ENCODE data around the gene KPNA1.

KPNA1 gene

GRCh38 chr3:122514123-122515019 lies at the start of gene KPNA1:
Gene KPNA1 (minus strand): TSS chr3:122514939. CDS start chr3:122496565, 18,374 bp downstream.
- peak; percentile 88 for DNase-seq

GRCh38 chr3:122564155-122564912 lies 49.6 kb upstream of the KPNA1 start, which contains the start of the genes DTX3L and PARP9:
Gene DTX3L (plus strand): TSS chr3:122564338. CDS start chr3:122564427, 89 bp downstream.
Gene PARP9 (minus strand): TSS chr3:122564300. CDS start chr3:122559620, 4,680 bp downstream.
- DNase-seq = peak; percentile 78

GRCh38 chr3:122563717-122564025 lies 48.9 kb upstream of the KPNA1 start:
- DNase-seq = no peak

- no peak for DNase-seq
These were observed 48.4 kb upstream of the KPNA1 start for GRCh38 chr3:122562923-122563716.

GRCh38 chr3:122560680-122561079 lies 45.9 kb upstream of the KPNA1 start:
- DNase-seq = peak; percentile 27

GRCh38 chr3:122559906-122560305 lies 45.2 kb upstream of the KPNA1 start:
- no peak for DNase-seq

GRCh38 chr3:122558605-122559004 lies 43.9 kb upstream of the KPNA1 start:
- no peak for DNase-seq

GRCh38 chr3:122557356-122557755 lies 42.6 kb upstream of the KPNA1 start:
- DNase-seq = no peak

- no peak for DNase-seq
These were observed 40.7 kb upstream of the KPNA1 start for GRCh38 chr3:122555275-122556071.

GRCh38 chr3:122553171-122553570 lies 38.4 kb upstream of the KPNA1 start:
- no peak for DNase-seq

GRCh38 chr3:122548619-122549018 lies 33.9 kb upstream of the KPNA1 start:
- no peak for DNase-seq

- no peak for DNase-seq
These were observed 33.3 kb upstream of the KPNA1 start for GRCh38 chr3:122548076-122548475.

GRCh38 chr3:122546151-122546550 lies 31.4 kb upstream of the KPNA1 start:
- DNase-seq = no peak

- no peak for DNase-seq
These were observed 24.3 kb upstream of the KPNA1 start for GRCh38 chr3:122538956-122539490.

GRCh38 chr3:122536632-122537001 lies 21.9 kb upstream of the KPNA1 start:
- DNase-seq = no peak

- DNase-seq = no peak
These were observed 21.4 kb upstream of the KPNA1 start for GRCh38 chr3:122535964-122536631.

GRCh38 chr3:122533931-122534334 lies 19.2 kb upstream of the KPNA1 start:
- DNase-seq = peak; percentile 52

- DNase-seq = no peak
These were observed 18.7 kb upstream of the KPNA1 start for GRCh38 chr3:122533480-122533879.

- DNase-seq = no peak
These were observed 15.4 kb upstream of the KPNA1 start for GRCh38 chr3:122530164-122530563.

- DNase-seq = no peak
These were observed 8.6 kb upstream of the KPNA1 start for GRCh38 chr3:122523317-122523716.

GRCh38 chr3:122520861-122521260 lies 6.1 kb upstream of the KPNA1 start:
- DNase-seq = no peak
